ENCODE measurements around the gene REXO4. TPM values are rescaled to one million over a fixed set of nuclear protein-coding genes. Genes with fewer than 3 reads are reported as not detected.

Gene REXO4
- total RNA-seq, 1 donor, result 9.0 TPM

DNA sequence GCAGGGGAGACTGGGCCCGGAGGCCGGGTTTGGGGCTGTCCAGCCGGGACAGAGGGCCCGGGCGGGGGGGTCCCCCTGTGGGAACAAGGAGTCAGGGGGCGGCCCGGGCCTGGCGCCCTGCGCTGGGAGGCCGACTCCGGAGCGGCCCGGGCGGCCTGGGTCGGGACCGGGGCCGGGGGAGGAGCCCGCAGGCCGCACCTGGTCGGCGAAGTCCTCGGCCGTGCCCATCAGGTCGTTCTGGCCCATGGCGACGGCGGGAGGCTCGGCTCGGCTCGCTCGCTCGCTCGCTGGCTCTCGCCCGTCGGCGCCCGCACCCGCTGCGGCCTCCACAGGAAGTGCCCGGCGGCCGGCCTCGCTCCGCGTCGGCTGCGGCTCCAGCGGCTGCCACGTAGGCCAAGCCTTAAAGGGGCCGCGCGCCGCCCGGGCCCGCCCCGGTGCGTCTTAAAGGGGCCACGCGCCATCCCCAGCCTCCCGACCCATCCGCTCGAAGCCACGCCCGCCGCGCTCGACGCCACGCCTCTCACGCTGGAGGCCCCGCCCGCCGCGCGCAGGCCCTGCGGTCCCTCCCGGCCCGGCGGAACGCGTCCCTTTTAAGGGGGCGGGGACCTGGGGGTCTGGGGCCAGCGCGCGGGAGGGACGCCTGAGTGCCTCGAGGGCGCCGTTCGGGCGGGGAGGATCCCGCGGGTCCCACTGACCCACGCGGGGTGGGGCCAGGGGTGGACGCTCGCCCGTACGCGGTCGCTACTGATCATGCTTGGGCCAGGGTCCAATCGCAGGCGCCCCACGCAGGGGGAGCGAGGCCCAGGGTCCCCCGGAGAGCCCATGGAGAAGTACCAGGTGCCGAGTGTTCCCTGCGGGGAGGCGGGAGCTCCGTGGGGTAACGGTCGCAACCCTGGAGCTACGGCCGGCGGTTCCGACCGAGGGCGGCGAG, 41.8 kb downstream of the REXO4 start, which contains the start of the genes STKLD1 and SURF4:
Gene STKLD1, plus strand, starts transcription at position 643 of the 931 bp plus-strand sequence. Its CDS starts 108 bp downstream, at position 751.
Gene SURF4, minus strand, starts transcription at position 337 of the 931 bp plus-strand sequence. Its CDS starts 91 bp downstream, at position 246.
- Histone ChIP-seq H3K9me3 (ENCODE audit: low read depth, low read length) (no peaks in the 10 kb centered on the region), H3K27me3 (ENCODE audit: insufficient read depth, low read length) (no peaks in the 10 kb centered on the region), H3K4me1 (ENCODE audit: insufficient read depth, low read length) (peaks cover 49% of the 10 kb centered on the region), H3K4me3 (ENCODE audit: low read length) (peak within 1 kb of the TSS; percentile 76)

DNA sequence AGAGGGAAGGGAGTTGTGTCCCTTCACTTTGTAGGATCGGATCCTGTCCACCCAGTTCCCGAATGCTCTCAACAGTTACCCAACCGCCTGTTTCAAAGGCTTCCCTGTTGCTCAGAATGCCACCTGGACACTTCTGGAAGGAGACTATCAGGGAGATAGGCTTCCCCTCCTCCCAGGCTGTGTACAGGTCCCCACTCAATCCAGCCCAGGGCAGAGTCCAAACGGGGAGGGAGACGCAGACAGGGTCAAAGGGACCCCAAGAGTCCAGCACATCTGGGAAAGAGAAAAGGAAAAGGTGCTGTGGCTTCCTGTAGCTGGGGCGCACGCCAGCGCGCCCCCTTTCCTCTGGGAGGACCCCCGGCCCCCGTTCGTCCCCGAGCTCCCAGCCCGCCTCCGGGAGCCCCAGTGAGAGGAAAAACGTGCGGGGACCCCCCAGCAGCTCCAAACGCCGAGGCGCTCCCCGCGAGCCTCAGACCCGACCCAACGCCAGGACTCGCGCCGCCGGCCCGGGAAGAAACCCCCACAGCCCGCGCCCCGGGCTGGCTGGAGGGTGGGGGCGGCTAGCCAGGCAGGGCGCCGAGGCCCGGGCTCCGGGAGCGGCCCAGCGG, 42.6 kb downstream of the REXO4 start:
- Histone ChIP-seq H3K9me3 (ENCODE audit: low read depth, low read length) (no peaks in the 10 kb centered on the region), H3K4me3 (ENCODE audit: low read length) (peak overlapping the region; percentile 76), H3K4me1 (ENCODE audit: insufficient read depth, low read length) (peaks cover 56% of the 10 kb centered on the region), H3K27me3 (ENCODE audit: insufficient read depth, low read length) (no peaks in the 10 kb centered on the region)

DNA sequence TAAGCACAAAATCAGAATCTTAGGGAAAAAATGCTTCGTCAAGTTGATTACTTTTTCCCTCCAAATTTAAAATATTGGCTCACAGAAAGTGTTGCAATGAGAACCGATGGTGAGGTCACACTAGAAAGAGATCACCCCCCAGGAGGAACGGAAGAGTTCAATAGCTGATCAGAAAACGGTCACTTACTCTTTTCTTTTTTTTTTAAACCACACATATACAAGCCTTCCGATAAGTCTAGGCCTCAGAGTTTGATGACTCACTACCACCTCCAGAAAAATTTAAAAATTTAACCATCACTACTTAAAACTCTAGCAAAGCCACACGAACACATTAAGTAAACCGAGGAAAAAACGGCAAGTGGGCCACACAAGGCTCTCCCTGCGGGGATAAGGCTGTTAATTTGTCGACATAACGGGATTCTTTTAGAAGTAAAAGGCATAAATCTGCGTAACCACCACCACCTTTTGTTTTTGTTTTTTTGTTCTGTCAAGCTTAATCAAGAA, 43.1 kb downstream of the REXO4 start:
- Histone ChIP-seq H3K4me3 (ENCODE audit: low read length) (peak overlapping the region; percentile 76), H3K4me1 (ENCODE audit: insufficient read depth, low read length) (peaks cover 62% of the 10 kb centered on the region)

DNA sequence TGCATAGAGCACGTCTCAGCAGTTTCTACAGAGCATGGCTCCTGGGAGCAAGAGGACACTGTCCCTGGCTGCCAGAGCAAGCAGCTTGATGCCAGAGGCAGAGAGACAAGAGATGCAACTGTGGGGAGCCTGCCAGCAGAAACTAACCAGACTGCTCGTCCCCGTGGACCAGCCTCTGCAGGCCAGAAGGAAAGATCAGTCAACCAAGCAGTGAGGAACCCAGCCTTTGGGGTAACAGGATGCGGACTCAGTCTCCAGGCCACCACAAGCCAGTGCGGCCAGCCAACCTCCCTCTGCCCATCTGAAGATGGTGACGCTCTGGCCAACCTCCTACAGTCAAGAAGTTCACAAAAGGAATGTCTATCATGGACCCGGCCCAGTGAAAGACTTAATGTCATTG, 45.7 kb downstream of the REXO4 start:
- H3K9me3 ChIP-seq (ENCODE audit: low read depth, low read length), result no peaks in the 10 kb centered on the region
- no peak overlapping the region for H3K4me3 ChIP-seq (ENCODE audit: low read length)
- no peaks in the 10 kb centered on the region for H3K27me3 ChIP-seq (ENCODE audit: insufficient read depth, low read length)
- peaks cover 82% of the 10 kb centered on the region for H3K4me1 ChIP-seq (ENCODE audit: insufficient read depth, low read length)

More for the DNA sequence above, 43.1 kb downstream of the REXO4 start:
- Histone ChIP-seq H3K27me3 (ENCODE audit: insufficient read depth, low read length) (no peaks in the 10 kb centered on the region), H3K9me3 (ENCODE audit: low read depth, low read length) (no peaks in the 10 kb centered on the region)

DNA sequence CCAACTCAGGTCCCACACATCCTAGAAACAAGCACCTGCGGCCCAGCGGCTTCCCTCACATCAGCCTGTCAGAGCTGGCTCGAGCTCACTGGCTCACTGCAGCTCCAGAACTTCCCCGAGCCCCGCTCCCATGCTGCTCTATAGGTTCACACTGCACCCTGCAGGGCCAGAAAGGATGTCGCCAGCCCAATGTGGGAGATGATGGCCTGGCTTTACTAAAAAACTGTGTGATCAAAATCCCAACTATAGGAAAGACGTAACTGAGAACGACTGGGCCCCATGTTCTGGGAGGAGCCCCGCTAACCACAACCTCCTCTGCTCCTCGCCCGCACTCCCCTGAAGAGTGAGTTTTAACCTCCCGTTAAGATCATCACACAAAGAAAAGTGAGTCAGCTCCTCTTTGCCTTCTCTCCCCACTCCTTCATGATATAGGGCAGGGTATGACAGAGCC, 46.5 kb downstream of the REXO4 start:
- Histone ChIP-seq H3K27me3 (ENCODE audit: insufficient read depth, low read length) (no peaks in the 10 kb centered on the region), H3K9me3 (ENCODE audit: low read depth, low read length) (no peaks in the 10 kb centered on the region), H3K4me3 (ENCODE audit: low read length) (peak overlapping the region; percentile 18), H3K4me1 (ENCODE audit: insufficient read depth, low read length) (peaks cover 76% of the 10 kb centered on the region)

DNA sequence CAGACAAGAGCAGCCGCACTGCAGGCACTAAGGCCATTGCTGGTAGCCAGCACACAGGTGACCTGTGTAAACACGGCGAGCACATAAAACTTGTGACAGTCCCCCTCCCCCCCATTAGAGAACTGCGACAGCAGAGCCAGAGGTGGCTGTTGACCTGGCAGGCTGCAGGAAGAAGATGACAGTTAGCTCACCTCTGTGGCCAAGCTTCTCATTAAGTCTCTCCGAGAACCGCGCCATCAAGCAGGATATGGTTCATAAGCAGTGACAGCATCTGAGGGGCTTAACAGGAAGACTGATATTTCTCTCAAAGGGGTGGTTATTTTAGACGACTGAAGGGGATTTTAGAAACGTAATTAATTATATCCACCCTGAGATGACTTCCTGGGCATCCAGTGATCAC, 47.1 kb downstream of the REXO4 start:
- Histone ChIP-seq H3K4me3 (ENCODE audit: low read length) (peak overlapping the region; percentile 18), H3K4me1 (ENCODE audit: insufficient read depth, low read length) (peaks cover 76% of the 10 kb centered on the region), H3K27me3 (ENCODE audit: insufficient read depth, low read length) (no peaks in the 10 kb centered on the region), H3K9me3 (ENCODE audit: low read depth, low read length) (no peaks in the 10 kb centered on the region)

DNA sequence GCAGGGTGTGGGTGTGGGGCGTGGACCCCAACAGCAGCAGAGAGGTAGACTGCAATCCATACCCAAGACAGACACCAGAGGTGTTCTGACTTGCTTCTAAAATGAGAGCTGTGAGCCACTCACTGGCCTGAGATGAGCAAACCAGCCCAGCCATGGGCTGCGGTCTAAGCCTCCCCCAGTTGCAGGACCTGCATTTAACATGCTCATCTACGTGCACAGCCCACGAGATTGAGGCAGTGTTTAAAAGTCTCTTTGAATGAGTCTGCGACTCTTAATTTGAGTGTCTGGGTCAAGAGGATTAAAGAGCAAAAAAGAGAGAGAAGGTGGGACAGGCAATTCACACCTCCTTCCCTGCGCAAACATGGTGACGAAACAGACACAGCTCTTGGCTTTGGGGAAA, 47.9 kb downstream of the REXO4 start:
- Histone ChIP-seq H3K27me3 (ENCODE audit: insufficient read depth, low read length) (no peaks in the 10 kb centered on the region), H3K4me1 (ENCODE audit: insufficient read depth, low read length) (peaks cover 72% of the 10 kb centered on the region), H3K4me3 (ENCODE audit: low read length) (no peak overlapping the region), H3K9me3 (ENCODE audit: low read depth, low read length) (no peaks in the 10 kb centered on the region)

DNA sequence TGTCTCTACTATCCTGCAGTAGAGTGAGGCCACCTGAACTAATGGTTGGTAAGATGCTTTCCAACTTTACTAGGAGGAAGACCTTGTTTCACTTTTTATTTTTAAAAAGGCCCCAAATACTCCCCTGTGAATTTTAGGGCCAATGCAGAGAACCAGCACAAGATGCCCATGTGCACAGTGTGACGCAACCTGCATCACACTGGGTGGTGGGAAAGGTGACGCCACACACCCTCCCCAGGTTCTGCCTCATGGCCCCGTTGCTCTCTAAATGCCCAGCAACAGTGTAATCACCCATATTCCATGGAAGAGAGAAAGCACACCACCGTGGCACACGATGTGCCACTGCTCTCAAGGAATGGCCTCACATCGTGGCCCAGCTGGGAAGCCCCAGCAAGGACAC, 48.4 kb downstream of the REXO4 start:
- H3K4me3 ChIP-seq (ENCODE audit: low read length), result no peak overlapping the region
- no peaks in the 10 kb centered on the region for H3K27me3 ChIP-seq (ENCODE audit: insufficient read depth, low read length)
- no peaks in the 10 kb centered on the region for H3K9me3 ChIP-seq (ENCODE audit: low read depth, low read length)
- peaks cover 67% of the 10 kb centered on the region for H3K4me1 ChIP-seq (ENCODE audit: insufficient read depth, low read length)

DNA sequence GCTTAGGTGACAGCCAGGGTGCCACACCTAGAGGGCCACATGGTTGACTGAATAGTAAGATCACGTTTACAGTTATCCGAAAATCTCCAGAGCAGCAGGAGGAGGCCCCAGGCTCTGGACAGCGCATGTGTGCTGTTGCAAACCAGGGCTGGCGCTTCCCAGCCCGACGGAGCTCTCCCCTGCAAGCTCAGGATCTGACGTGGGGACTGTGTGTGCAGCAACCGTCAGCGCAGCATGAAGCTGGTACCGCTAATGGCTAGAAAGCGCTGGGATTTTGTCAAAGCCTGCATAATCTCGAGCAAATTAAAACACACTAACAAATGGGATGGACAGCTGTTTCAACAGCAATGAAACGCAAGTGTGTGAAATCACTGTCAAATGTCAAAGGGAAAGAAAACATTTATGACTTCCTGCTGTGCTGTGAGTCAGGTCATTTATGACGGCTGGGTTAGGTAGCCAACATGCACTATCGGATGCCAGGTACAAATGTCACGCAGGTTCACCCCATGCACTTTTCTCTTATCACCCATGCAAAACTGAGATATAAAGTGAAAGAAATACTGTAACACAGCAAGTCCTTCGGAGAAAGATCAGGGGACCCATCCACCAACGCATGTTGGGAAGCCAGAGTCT, 49.4 kb downstream of the REXO4 start:
- H3K9me3 ChIP-seq (ENCODE audit: low read depth, low read length), result no peaks in the 10 kb centered on the region
- H3K27me3 ChIP-seq (ENCODE audit: insufficient read depth, low read length), result no peaks in the 10 kb centered on the region
- H3K4me1 ChIP-seq (ENCODE audit: insufficient read depth, low read length), result peaks cover 57% of the 10 kb centered on the region
- H3K4me3 ChIP-seq (ENCODE audit: low read length), result no peak overlapping the region

DNA sequence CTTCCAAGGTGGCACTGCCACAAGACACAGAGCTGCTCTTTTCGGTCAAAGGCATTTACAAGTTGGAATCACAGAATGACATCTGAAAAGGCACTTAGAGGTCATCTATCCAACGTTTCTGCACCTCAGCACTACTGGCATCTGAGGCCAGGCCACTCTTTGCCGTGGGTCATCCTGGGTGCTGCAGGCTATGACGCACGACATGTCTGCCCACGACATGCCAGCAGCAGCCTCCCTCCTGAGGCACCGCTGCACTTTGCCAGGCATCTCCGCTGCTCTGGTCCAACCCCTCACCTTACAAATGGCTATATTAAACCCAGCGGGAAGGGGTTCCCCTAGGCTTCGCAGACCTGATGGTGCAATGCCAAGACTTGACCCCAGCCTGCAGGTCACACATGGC, 50.0 kb downstream of the REXO4 start:
- H3K4me3 ChIP-seq (ENCODE audit: low read length), result no peak overlapping the region
- no peaks in the 10 kb centered on the region for H3K27me3 ChIP-seq (ENCODE audit: insufficient read depth, low read length)
- H3K9me3 ChIP-seq (ENCODE audit: low read depth, low read length), result no peaks in the 10 kb centered on the region
- peaks cover 51% of the 10 kb centered on the region for H3K4me1 ChIP-seq (ENCODE audit: insufficient read depth, low read length)

DNA sequence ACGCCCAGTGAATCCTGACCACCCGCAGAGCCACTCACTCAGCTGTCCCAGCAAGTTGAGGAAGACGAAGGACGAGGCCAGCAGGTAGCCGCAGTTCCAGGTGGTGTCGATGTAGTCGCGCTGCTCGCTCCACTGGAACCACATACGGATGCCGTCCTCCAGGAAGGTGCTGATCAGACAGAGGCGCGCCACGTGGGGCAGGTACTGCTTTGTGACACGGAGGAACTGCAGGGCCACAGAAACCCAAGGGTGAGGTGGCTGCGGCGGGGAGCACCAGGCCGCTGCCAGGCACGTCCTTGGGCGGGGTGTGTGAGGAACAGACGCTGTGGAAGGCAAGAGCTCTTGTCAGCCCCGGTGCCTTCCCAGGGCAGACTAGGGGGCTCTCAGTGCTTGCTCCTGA, 50.6 kb downstream of the REXO4 start:
- H3K4me3 ChIP-seq (ENCODE audit: low read length), result no peak overlapping the region
- H3K9me3 ChIP-seq (ENCODE audit: low read depth, low read length), result no peaks in the 10 kb centered on the region
- peaks cover 45% of the 10 kb centered on the region for H3K4me1 ChIP-seq (ENCODE audit: insufficient read depth, low read length)
- no peaks in the 10 kb centered on the region for H3K27me3 ChIP-seq (ENCODE audit: insufficient read depth, low read length)

DNA sequence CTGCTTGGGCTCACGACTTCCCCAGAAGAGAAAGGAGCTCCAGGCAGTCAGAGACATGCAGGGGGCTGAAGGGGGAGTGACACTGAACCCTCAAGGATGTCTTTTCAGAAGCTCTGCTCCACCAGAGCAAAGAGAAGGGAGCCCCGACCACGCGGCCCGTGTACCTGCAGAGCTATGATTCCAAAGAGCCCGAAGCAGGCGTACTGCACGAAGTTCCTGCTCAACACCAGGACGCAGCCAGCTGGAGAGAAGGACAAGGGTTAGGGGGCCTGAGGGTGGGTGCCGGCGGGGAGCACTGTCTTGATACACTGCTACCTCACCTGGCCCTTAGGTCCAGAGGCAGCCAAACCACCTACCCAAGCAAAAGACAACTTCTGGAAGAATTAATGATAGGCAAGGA, 51.4 kb downstream of the REXO4 start:
- no peak overlapping the region for H3K4me3 ChIP-seq (ENCODE audit: low read length)
- no peaks in the 10 kb centered on the region for H3K9me3 ChIP-seq (ENCODE audit: low read depth, low read length)
- peaks cover 37% of the 10 kb centered on the region for H3K4me1 ChIP-seq (ENCODE audit: insufficient read depth, low read length)
- no peaks in the 10 kb centered on the region for H3K27me3 ChIP-seq (ENCODE audit: insufficient read depth, low read length)

DNA sequence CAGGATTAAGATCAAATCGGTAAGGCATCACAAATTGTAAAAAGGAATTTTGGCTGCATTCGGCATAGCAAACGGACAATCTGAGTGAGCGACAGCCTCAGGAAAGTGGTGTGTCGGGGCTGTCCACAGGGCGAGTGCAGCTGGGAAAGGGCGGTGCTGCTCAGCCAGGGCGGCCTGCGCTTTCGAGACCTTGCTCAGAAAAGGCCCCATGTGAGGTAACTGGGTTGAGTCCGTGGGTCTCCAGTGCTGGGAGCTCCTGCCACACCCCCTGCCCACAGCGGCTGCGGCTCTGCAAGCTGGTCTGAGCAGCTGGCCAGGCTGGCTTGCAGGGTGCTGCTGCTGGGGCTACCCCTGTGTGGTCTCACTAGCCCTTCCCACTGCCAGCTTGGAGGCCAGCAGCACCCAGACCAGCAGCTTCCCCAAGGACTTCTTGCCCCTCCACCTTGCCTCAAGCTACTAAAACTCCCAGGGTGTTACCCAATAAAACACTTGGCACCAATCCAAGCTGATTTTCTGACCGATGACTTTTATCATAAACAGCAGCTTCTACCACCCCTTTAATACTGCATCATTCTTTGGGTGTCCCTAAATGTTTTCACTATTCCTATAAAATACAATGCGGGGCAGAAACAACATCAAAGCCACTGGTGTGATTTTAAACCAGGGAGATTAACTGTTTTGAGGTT, 55.3 kb downstream of the REXO4 start:
- no peaks in the 10 kb centered on the region for H3K9me3 ChIP-seq (ENCODE audit: low read depth, low read length)
- H3K4me1 ChIP-seq (ENCODE audit: insufficient read depth, low read length), result peaks cover 5% of the 10 kb centered on the region
- H3K27me3 ChIP-seq (ENCODE audit: insufficient read depth, low read length), result no peaks in the 10 kb centered on the region
- H3K4me3 ChIP-seq (ENCODE audit: low read length), result no peak overlapping the region

DNA sequence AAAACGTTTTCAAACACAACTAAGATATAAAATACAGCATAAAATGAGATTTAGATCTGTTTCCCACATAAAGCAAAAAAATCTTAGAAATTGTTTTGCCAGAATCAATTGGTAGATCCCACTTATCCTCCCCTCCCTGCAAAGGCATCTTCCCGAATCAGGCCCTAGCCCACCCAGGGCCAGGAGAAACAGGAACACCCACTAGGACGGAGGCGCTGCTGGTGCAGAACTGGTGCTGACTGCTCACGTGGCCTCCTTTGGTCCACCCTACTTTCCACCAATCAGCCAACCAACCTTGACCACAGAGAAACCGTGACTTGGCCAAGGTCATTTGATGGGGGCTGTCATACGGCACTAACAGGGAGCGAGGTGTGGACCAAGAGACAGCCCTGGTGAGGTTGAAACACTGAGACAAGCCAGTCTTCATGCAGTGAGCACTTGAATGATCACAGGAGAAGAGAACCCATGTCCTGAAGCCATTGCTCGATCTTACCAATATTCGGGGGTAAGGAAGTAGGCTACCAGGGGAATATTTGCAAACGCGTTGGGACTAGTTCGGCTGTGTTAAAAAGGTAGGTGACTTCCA, 56.2 kb downstream of the REXO4 start:
- Histone ChIP-seq H3K4me3 (ENCODE audit: low read length) (no peak overlapping the region), H3K9me3 (ENCODE audit: low read depth, low read length) (no peaks in the 10 kb centered on the region), H3K4me1 (ENCODE audit: insufficient read depth, low read length) (peaks cover 14% of the 10 kb centered on the region), H3K27me3 (ENCODE audit: insufficient read depth, low read length) (no peaks in the 10 kb centered on the region)

All from mononuclear cell (primary cell).